Thymus (tissue), 11 donors: ENCODE data around the gene EDC4. TPM values are rescaled to one million over a fixed set of nuclear protein-coding genes. Genes with fewer than 3 reads are reported as not detected.

Experiments used
- DNase-seq, 9 donors: peaks; one replicate each; pipeline ENCODE4 v3.0.0-alpha.2; 2013; ENCODE audit warnings: low spot score in 9 of 9, low read depth in 6 of 9, missing footprints in 1 of 9
- H3K27ac ChIP-seq, 2 donors: one replicate each; pipeline ENCODE4 v1.5.1; 2013; ENCODE audit warnings: control low read depth in 1 of 2, low read depth in 1 of 2, low read length in 1 of 2, mild to moderate bottlenecking in 1 of 2, moderate library complexity in 1 of 2
- H3K27me3 ChIP-seq, 2 donors: one replicate each; pipeline ENCODE4 v1.5.1; 2013; ENCODE audit warnings: low read length in 1 of 2; ENCODE audit not compliant: control insufficient read depth in 2 of 2, insufficient read depth in 1 of 2
- H3K36me3 ChIP-seq, 2 donors: one replicate each; pipeline ENCODE4 v1.5.1; 2013; ENCODE audit warnings: low read length in 1 of 2, mild to moderate bottlenecking in 1 of 2, moderate library complexity in 1 of 2; ENCODE audit not compliant: control insufficient read depth in 2 of 2, insufficient read depth in 2 of 2
- H3K4me1 ChIP-seq, 2 donors: one replicate each; pipeline ENCODE4 v1.5.1; 2013; ENCODE audit warnings: low read length in 2 of 2; ENCODE audit not compliant: control insufficient read depth in 2 of 2, insufficient read depth in 2 of 2
- H3K4me3 ChIP-seq, 2 donors: one replicate each; pipeline ENCODE4 v1.5.1; 2013; ENCODE audit warnings: low read length in 2 of 2, control low read depth in 1 of 2, mild to moderate bottlenecking in 1 of 2
- H3K9me3 ChIP-seq, 2 donors: one replicate each; pipeline ENCODE4 v1.5.1; 2013; ENCODE audit warnings: low read length in 1 of 2, mild to moderate bottlenecking in 1 of 2; ENCODE audit not compliant: control insufficient read depth in 2 of 2, insufficient read depth in 1 of 2
- WGBS: extraction: QIAGEN DNeasy Blood & Tissue Kit; methylation state at CpG from one replicate; pipeline ENCODE4 v1.1.7; 2013; 5-methylcytosine and 5-hydroxymethylcytosine counted together
- polyA plus RNA-seq: library from polyadenylated mRNA; stranded (reverse); fragments of 200-250 nt; gene quantifications from one replicate; pipeline ENCODE4 v1.2.3, GENCODE V29; 2013
- total RNA-seq: library from RNA; stranded (reverse); fragments of 120-200 nt; gene quantifications from one replicate; pipeline ENCODE4 v1.2.4, GENCODE V29; 2013
- donor health status: healthy.

Gene EDC4
- total and polyA plus RNA-seq, 2 donors, result 39.7 to 45.0 TPM

GRCh38 chr16:67922740-67923139 is 49.9 kb downstream of the EDC4 start:
- Histone ChIP-seq H3K4me1 (no peaks in the 10 kb centered on the region), H3K9me3 (no peaks in the 10 kb centered on the region), H3K36me3 (peaks cover 37 to 45% of the 10 kb centered on the region in 2 donors), H3K27me3 (no peaks in the 10 kb centered on the region), H3K27ac (no peak overlapping the region), H3K4me3 (no peak overlapping the region)
- WGBS, result 97% methylated on average over 8 of the region's 8 CpGs
- DNase-seq, result no peak

GRCh38 chr16:67923414-67924116 is 50.7 kb downstream of the EDC4 start:
- H3K36me3 ChIP-seq, result peaks cover 35 to 52% of the 10 kb centered on the region in 2 donors
- no peak overlapping the region for H3K4me3 ChIP-seq
- H3K27ac ChIP-seq, result no peak overlapping the region
- WGBS, result 95% methylated on average over 10 of the region's 10 CpGs
- no peaks in the 10 kb centered on the region for H3K27me3 ChIP-seq
- DNase-seq, result no peak
- H3K9me3 ChIP-seq, result no peaks in the 10 kb centered on the region
- H3K4me1 ChIP-seq, result no peaks in the 10 kb centered on the region

GRCh38 chr16:67924140-67924906 is 51.5 kb downstream of the EDC4 start:
- Histone ChIP-seq H3K36me3 (peaks cover 42 to 53% of the 10 kb centered on the region in 2 donors), H3K4me3 (no peak overlapping the region), H3K27me3 (no peaks in the 10 kb centered on the region), H3K4me1 (no peaks in the 10 kb centered on the region), H3K9me3 (no peaks in the 10 kb centered on the region), H3K27ac (no peak overlapping the region)
- WGBS, result 98% methylated on average over 10 of the region's 10 CpGs
- DNase-seq, result no peak

GRCh38 chr16:67926181-67926750 is 53.4 kb downstream of the EDC4 start:
- no peak overlapping the region for H3K27ac ChIP-seq
- H3K27me3 ChIP-seq, result no peaks in the 10 kb centered on the region
- no peaks in the 10 kb centered on the region for H3K9me3 ChIP-seq
- peaks cover 56 to 61% of the 10 kb centered on the region in 2 donors for H3K36me3 ChIP-seq
- WGBS, result 91% methylated on average over 13 of the region's 13 CpGs
- DNase-seq, result no peak
- no peaks in the 10 kb centered on the region for H3K4me1 ChIP-seq
- no peak overlapping the region for H3K4me3 ChIP-seq

GRCh38 chr16:67927131-67927941 is 54.5 kb downstream of the EDC4 start:
- DNase-seq, result no peak
- Histone ChIP-seq H3K4me3 (no peak overlapping the region), H3K4me1 (no peaks in the 10 kb centered on the region), H3K36me3 (peaks cover 54 to 70% of the 10 kb centered on the region in 2 donors), H3K9me3 (no peaks in the 10 kb centered on the region), H3K27ac (no peak overlapping the region), H3K27me3 (no peaks in the 10 kb centered on the region)
- WGBS, result 97% methylated on average over 22 of the region's 22 CpGs

- no peaks in the 10 kb centered on the region for H3K9me3 ChIP-seq
- H3K36me3 ChIP-seq, result peaks cover 47 to 68% of the 10 kb centered on the region in 2 donors
- H3K4me1 ChIP-seq, result no peaks in the 10 kb centered on the region
- DNase-seq, result no peak
- 98% methylated on average over 7 of the region's 7 CpGs for WGBS
- no peak overlapping the region for H3K4me3 ChIP-seq
- H3K27ac ChIP-seq, result no peak overlapping the region
- no peaks in the 10 kb centered on the region for H3K27me3 ChIP-seq
Observed at GRCh38 chr16:67928147-67928546, 55.3 kb downstream of the EDC4 start.

- H3K27ac ChIP-seq, result no peak overlapping the region
- WGBS, result 65% methylated on average over 16 of the region's 16 CpGs
- H3K9me3 ChIP-seq, result no peaks in the 10 kb centered on the region
- no peaks in the 10 kb centered on the region for H3K27me3 ChIP-seq
- H3K4me3 ChIP-seq, result no peak overlapping the region
- no peaks in the 10 kb centered on the region for H3K4me1 ChIP-seq
- DNase-seq, result peak in 8 of 9 donors; percentile 46 to 83 (median 66)
- peaks cover 46 to 66% of the 10 kb centered on the region in 2 donors for H3K36me3 ChIP-seq
Observed at GRCh38 chr16:67928561-67929364, 55.9 kb downstream of the EDC4 start.

GRCh38 chr16:67930191-67930590 is 57.3 kb downstream of the EDC4 start:
- peaks cover 51 to 77% of the 10 kb centered on the region in 2 donors for H3K36me3 ChIP-seq
- H3K27me3 ChIP-seq, result no peaks in the 10 kb centered on the region
- H3K4me3 ChIP-seq, result no peak overlapping the region
- WGBS, result 98% methylated on average over 14 of the region's 14 CpGs
- H3K27ac ChIP-seq, result no peak overlapping the region
- H3K4me1 ChIP-seq, result peaks cover 0 to 7% of the 10 kb centered on the region in 2 donors
- DNase-seq, result no peak
- no peaks in the 10 kb centered on the region for H3K9me3 ChIP-seq
